ENCODE measurements around the gene HOXB3.
A peak's percentile ranks its signal among the peaks of the same experiment; 100 is the strongest.
"Not testable (repeated sequence)": the region's sequence is repeated elsewhere in the genome, so short reads cannot be mapped to it uniquely, and the experiment has no call there.

Gene HOXB3

DNA sequence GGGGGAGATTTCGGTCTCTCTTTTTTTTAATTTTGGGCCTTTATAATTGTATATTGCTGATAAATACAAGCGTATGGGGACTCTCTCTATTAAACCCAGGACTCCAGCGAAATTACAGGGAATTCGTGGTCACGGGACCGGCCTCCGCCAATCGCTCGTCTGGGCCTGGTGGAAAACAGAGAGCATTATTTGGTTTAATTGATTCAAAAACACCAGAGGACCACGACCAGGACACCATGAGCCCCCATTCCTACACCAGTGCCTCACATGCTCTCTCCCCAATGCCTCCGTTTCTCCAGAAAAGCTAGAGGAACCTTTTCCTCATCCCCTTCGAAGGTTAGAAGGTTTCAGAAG lies 45.0 kb downstream of the HOXB3 start, which contains the start of gene HOXB2:
Gene HOXB2 (minus strand): TSS at position 88 of the 354 bp plus-strand sequence. CDS start 198 bp downstream, outside the sequence.
- DNase-seq (ENCODE audit: low spot score) = no peak

GRCh38 chr17:48544349-48545021 lies 45.6 kb downstream of the HOXB3 start:
- DNase-seq (ENCODE audit: low spot score) = peak; percentile 83

GRCh38 chr17:48543854-48544348 lies 46.1 kb downstream of the HOXB3 start:
- no peak for DNase-seq (ENCODE audit: low spot score)

DNA sequence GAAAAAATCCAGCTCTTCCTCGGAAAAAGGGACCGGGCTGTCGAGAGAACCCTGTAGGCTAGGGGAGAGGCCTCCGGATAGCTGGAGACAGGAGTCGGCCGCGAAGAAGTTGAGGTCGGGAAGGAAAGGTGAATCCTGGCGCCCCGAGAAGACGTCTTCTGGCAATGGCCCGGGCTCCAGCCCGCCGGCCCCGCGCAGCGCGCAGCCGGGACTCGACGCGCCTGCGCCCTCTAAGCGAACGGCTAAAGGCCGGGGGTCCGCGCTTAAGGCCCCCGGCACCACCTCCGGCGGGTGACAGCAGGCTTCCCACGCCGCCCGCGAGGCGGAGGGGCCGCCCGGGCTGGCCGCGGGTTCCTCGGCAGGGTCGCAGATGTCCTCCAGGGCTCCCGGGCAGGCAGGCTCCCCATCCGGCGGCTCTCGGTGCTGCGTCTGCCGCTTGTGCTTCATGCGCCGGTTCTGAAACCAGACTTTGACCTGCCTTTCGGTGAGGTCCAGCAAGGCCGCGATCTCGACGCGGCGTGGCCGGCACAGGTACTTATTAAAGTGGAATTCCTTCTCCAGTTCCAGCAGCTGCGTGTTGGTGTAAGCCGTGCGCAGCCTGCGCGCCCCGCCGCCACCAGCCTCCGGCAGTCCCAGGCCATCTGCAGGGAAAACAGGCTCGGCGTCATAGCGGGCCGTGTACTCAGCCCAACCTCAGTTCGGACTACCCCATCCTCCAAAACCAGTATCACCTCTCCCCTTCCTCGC lies 46.8 kb downstream of the HOXB3 start:
- no peak for DNase-seq (ENCODE audit: low spot score)

DNA sequence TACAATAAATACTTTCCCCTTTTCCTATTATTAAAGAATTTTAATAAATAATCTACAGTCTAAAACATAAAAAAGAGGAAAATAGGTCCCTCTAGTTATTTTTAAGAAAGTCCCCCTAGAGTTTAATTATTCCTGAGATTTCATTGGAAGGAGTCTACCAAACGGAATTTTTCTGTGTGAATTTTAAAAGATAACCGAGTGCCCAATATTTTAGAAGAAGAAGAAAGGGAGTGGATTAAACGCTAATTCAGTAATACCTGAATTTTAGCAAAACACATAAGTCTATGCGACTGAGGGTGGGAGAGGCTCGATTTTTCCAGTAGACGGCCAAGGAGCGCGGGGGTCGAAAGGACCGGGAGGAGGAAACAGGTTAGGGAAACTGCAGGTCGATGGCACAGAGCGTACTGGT lies 47.3 kb downstream of the HOXB3 start:
- no peak for DNase-seq (ENCODE audit: low spot score)

DNA sequence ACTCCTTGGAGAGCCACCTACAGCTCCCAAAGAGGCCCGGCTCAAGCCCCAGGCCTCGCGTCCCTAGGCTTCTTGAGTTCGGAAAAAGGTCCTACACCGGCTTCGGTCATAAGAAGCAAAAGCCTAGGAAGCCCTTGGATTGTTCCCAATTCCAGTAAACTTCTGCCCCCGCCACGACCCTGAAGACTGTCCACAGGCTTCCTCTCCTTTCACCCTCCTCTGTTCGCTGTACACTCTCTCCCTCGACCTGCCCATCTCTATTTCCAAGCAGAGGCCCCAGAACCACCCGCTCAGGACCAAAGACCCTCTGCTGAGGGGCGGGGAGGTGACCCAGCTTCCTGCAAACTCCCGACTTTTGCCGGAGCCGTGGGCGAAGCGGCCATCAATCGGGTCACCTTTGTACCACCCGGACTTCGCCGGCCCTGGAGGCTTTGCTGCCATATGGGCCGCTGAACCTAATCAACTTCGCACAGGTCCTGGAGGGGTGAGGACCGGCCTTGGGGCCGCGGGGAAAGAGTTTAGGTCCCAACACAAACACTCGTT lies 47.9 kb downstream of the HOXB3 start:
- no peak for DNase-seq (ENCODE audit: low spot score)

- peak; percentile 79 for DNase-seq (ENCODE audit: low spot score)
Measured at GRCh38 chr17:48541577-48542113, 48.4 kb downstream of the HOXB3 start.

- no peak for DNase-seq (ENCODE audit: low spot score)
Measured at GRCh38 chr17:48541036-48541576, 48.9 kb downstream of the HOXB3 start.

- no peak for DNase-seq (ENCODE audit: low spot score)
Measured at GRCh38 chr17:48540213-48540612, 49.8 kb downstream of the HOXB3 start.

DNA sequence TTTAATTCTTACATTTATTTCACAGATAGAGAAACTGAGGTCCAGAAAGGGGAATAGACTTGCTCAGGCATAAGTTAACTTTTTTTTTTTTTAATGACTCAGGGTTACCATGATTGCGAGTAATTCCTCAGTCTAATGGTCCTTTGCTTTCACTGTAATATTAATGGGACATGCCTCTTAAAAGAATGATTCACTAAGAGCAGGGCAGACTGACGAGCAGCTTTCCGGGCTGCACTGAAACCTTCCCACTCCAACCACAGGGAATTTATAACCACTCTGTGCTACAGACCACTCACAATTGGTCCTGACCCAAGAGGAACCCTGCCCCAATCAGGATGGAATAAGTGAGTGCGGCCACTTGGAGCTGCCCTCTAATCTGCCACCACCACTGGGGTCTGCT lies 50.9 kb downstream of the HOXB3 start:
- peak; percentile 76 for DNase-seq (ENCODE audit: low spot score)

DNA sequence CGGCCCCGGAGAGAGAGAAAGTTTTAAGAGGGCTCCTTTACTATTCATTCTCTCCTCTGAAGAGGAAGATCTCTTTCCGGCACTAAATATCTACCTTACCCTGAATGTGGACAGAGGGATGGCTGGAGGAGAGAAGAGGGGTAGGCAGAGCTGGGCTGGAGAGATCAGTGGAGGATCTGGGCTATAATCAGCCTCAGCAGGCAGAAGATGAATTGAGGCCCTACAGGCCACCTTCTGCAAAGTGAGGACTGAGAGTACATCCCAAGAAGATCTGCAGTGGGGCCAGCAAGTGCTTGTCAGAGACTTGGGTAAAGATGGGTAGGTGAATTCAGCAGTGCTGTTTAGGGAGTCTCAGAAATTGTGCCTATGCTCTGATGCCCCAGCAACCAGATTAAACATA lies 52.7 kb downstream of the HOXB3 start:
- DNase-seq (ENCODE audit: low spot score) = no peak

DNA sequence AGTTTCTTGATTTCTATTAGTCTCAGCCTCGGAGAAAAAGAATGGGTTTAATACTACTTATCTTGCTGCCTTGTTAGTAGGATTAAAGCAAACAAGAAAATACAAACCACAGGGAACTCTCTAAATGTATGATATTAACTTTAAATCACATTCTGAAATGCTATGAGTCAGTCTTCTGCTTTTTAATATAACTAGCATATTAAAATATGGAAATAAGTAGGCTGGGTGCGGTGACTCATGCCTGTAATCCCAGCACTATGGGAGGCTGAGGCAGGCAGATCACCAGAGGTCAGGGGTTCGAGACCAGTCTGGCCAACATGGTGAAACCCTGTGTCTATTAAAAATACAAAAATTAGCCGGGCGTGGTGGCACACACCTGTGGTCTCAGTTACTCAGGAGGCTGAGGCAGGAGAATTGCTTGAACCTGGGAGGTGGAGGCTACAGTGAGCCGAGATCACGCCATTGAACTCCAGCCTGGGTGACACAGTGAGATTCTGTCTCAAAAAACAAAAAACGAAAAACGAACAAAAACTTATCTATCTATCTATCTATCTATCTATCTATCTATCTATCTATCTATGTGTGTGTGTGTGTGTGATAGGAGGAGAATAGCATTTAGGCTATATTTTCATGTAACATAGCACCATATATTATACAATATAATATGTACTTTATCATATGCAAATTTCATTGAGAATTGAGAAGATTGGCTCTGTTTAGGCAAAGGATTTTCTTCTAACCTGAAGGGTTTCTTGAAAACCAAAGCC lies 54.1 kb downstream of the HOXB3 start:
- not testable (repeated sequence) for DNase-seq (ENCODE audit: low spot score)

GRCh38 chr17:48532261-48532660 lies 57.8 kb downstream of the HOXB3 start:
- DNase-seq (ENCODE audit: low spot score) = no peak

- no peak for DNase-seq (ENCODE audit: low spot score)
Measured at GRCh38 chr17:48530887-48531272, 59.2 kb downstream of the HOXB3 start, which contains the start of gene HOXB1. TSS of gene HOXB1 (minus strand) at chr17:48531011. CDS start at chr17:48530904, 107 bp downstream.

DNA sequence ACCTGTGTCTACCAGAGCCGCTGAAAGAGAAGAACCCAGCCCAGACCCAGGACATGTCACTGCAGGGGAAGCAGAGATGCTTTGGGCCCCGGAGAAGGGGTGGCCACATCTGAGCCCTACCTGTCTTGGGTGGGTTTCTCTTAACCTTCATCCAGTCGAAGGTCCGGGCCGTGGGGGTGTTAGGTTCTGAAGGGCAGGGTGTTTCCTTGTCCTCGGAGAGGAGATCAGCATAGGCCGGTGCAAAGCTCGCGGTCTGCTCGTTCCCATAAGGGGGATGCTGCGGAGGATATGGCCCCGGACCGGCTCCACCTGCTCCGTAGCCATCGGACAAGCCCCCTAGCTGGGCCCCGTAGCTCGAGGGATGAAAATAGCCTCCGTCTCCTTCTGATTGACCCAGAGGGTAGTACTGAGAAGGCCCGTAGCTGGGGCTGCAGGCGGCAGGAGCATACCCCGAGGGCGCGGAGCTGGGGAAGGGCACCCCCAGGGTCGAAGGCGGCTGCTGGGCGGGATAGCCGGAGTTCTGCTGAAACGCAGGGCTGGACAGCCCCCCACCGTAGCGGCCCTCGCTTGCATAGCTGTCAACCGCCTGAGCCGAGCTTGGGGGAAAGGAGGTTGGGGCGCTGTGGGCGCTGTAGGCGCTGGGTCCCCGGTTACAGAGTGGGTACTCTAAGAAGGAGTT lies 59.7 kb downstream of the HOXB3 start:
- DNase-seq (ENCODE audit: low spot score) = no peak

- no peak for DNase-seq (ENCODE audit: low spot score)
Measured at GRCh38 chr17:48529683-48530009, 60.4 kb downstream of the HOXB3 start.

GRCh38 chr17:48528936-48529682 lies 60.9 kb downstream of the HOXB3 start:
- DNase-seq (ENCODE audit: low spot score) = no peak

DNA sequence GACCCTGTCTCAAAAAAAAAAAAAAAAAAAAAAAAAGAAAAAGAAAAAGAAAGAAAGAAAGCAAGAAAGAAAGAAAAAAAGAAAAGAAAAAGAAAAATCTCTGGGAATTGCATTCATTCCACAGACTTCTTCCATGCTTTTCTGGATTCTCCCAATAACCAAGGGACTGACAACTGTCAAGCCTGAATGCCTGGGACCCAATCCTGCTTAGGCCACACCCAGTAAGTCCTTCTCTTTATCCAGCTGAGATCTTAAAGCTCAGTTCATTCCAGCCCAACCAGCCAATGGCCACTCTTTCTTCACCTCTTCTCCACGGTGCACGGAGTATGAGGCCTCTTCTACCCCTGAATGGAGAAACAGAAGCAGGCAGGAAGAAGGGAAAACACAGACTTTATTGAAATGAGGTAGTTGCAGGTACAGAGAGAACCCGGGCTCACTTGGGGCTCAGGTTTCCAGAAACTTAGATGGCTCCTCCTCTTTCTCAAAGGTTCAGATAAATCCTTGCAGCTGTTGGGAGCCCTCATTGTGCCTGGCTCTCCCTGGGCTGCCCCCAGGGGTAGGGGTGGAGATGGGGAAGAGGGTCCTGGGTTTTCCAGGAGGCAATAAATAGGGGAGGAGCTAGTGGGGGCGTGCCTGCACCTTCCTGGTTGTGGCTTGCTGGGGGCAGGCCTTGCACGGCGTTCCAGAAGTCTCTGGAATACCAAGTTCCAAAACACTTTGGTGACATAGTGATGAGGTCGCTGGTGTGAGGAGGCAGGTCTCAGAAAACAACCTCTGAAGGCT lies 61.7 kb downstream of the HOXB3 start:
- no peak for DNase-seq (ENCODE audit: low spot score)

DNA sequence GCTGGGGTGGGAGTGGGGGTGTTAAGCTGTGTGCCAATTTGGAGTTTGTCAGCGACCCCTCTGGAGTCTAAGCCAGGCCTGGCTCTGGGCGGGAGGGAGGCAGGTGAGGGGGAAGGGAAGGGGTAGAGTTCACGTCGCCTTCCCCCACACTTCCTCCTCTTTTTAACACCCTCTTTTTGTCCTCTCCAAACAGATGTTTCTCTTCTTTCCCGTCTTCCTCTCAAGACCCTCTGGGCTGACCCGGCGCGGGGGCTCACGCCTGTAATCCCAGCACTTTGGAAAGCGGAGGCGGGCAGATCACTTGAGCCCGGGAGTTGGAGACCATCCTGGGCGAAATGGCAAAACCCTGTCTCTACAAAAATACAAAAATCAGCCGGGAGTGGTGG lies 62.5 kb downstream of the HOXB3 start:
- no peak for DNase-seq (ENCODE audit: low spot score)

Data from AG08396 (cell line).